Thymus (tissue), 14 donors: ENCODE data around the gene CD163L1. TPM values are rescaled to one million over a fixed set of nuclear protein-coding genes. Genes with fewer than 3 reads are reported as not detected.

Experiments used
- DNase-seq, 9 donors: peaks; one replicate each; pipeline ENCODE4 v3.0.0-alpha.2; 2013; ENCODE audit warnings: low spot score in 9 of 9, low read depth in 6 of 9, missing footprints in 1 of 9
- H3K27ac ChIP-seq, 2 donors: one replicate each; pipeline ENCODE4 v1.5.1; 2013; ENCODE audit warnings: control low read depth in 1 of 2, low read depth in 1 of 2, low read length in 1 of 2, mild to moderate bottlenecking in 1 of 2, moderate library complexity in 1 of 2
- H3K27me3 ChIP-seq, 2 donors: one replicate each; pipeline ENCODE4 v1.5.1; 2013; ENCODE audit warnings: low read length in 1 of 2; ENCODE audit not compliant: control insufficient read depth in 2 of 2, insufficient read depth in 1 of 2
- H3K36me3 ChIP-seq, 2 donors: one replicate each; pipeline ENCODE4 v1.5.1; 2013; ENCODE audit warnings: low read length in 1 of 2, mild to moderate bottlenecking in 1 of 2, moderate library complexity in 1 of 2; ENCODE audit not compliant: control insufficient read depth in 2 of 2, insufficient read depth in 2 of 2
- H3K4me1 ChIP-seq, 2 donors: one replicate each; pipeline ENCODE4 v1.5.1; 2013; ENCODE audit warnings: low read length in 2 of 2; ENCODE audit not compliant: control insufficient read depth in 2 of 2, insufficient read depth in 2 of 2
- H3K4me3 ChIP-seq, 2 donors: one replicate each; pipeline ENCODE4 v1.5.1; 2013; ENCODE audit warnings: low read length in 2 of 2, control low read depth in 1 of 2, mild to moderate bottlenecking in 1 of 2
- H3K9me3 ChIP-seq, 2 donors: one replicate each; pipeline ENCODE4 v1.5.1; 2013; ENCODE audit warnings: low read length in 1 of 2, mild to moderate bottlenecking in 1 of 2; ENCODE audit not compliant: control insufficient read depth in 2 of 2, insufficient read depth in 1 of 2
- WGBS: extraction: QIAGEN DNeasy Blood & Tissue Kit; methylation state at CpG from one replicate; pipeline ENCODE4 v1.1.7; 2013; 5-methylcytosine and 5-hydroxymethylcytosine counted together
- long read RNA-seq, 10 donors: transcript quantifications; one replicate each; lab custom pipeline, GENCODE V29; 2026
- polyA plus RNA-seq: library from polyadenylated mRNA; stranded (reverse); fragments of 200-250 nt; gene quantifications from one replicate; pipeline ENCODE4 v1.2.3, GENCODE V29; 2013
- total RNA-seq: library from RNA; stranded (reverse); fragments of 120-200 nt; gene quantifications from one replicate; pipeline ENCODE4 v1.2.4, GENCODE V29; 2013
- donor health status: healthy.

Gene CD163L1
- total RNA-seq: 10.3 TPM
- polyA plus RNA-seq: 12.6 TPM
- long read RNA-seq, donor 1: 0 reads
- long read RNA-seq, donor 2: 0 reads
- long read RNA-seq, donor 3: 0 reads
- long read RNA-seq, donor 4, partial matches to known transcripts: 0 of 1 reads
- long read RNA-seq, donor 4, other reads (novel, unspliced or antisense): 0 of 1 reads
- long read RNA-seq, donor 5: 0 reads
- long read RNA-seq, donor 6, full-length matches to known transcripts: 2 of 2 reads
- long read RNA-seq, donor 6, partial matches to known transcripts: 0 of 2 reads
- long read RNA-seq, donor 6, other reads (novel, unspliced or antisense): 0 of 2 reads
- long read RNA-seq, donor 7, partial matches to known transcripts: 0 of 1 reads
- long read RNA-seq, donor 7, other reads (novel, unspliced or antisense): 0 of 1 reads
- long read RNA-seq, donor 8: 0 reads
- long read RNA-seq, donor 9: 0 reads
- long read RNA-seq, donor 10: 0 reads

- Histone ChIP-seq H3K9me3 (peaks cover 0 to 2% of the 10 kb centered on the region in 2 donors), H3K27me3 (peaks cover 0 to 6% of the 10 kb centered on the region in 2 donors), H3K27ac (no peak within 1 kb of the TSS), H3K4me1 (peaks cover 0 to 4% of the 10 kb centered on the region in 2 donors), H3K36me3 (no peaks in the 10 kb centered on the region), H3K4me3 (no peak within 1 kb of the TSS)
- DNase-seq: no peak
- 46% methylated on average over 2 of the region's 2 CpGs for WGBS
These were observed at the start of gene CD163L1 for GRCh38 chr12:7444076-7444475. CD163L1 (minus strand) TSS chr12:7444153; CDS start chr12:7444127, 26 bp downstream.

GRCh38 chr12:7493006-7493405 is 49.1 kb upstream of the CD163L1 start:
- no peak for DNase-seq
- no peak overlapping the region for H3K4me3 ChIP-seq
- WGBS: 99% methylated on average over 3 of the region's 3 CpGs

GRCh38 chr12:7486512-7486911 is 42.6 kb upstream of the CD163L1 start:
- no peak for DNase-seq
- H3K36me3 ChIP-seq: no peaks in the 10 kb centered on the region
- H3K4me1 ChIP-seq: no peaks in the 10 kb centered on the region
- H3K27me3 ChIP-seq: no peaks in the 10 kb centered on the region
- H3K9me3 ChIP-seq: no peaks in the 10 kb centered on the region
- no peak overlapping the region for H3K4me3 ChIP-seq
- WGBS: 94% methylated on average over 6 of the region's 6 CpGs
- no peak overlapping the region for H3K27ac ChIP-seq

More at GRCh38 chr12:7493006-7493405, 49.1 kb upstream of the CD163L1 start:
- H3K27me3 ChIP-seq: no peaks in the 10 kb centered on the region
- H3K9me3 ChIP-seq: no peaks in the 10 kb centered on the region
- no peaks in the 10 kb centered on the region for H3K4me1 ChIP-seq
- no peaks in the 10 kb centered on the region for H3K36me3 ChIP-seq
- H3K27ac ChIP-seq: no peak overlapping the region

- DNase-seq: no peak
- 58% methylated on average over 4 of the region's 4 CpGs for WGBS
- H3K4me1 ChIP-seq: no peaks in the 10 kb centered on the region
- H3K36me3 ChIP-seq: no peaks in the 10 kb centered on the region
- no peaks in the 10 kb centered on the region for H3K9me3 ChIP-seq
- no peak overlapping the region for H3K4me3 ChIP-seq
- H3K27ac ChIP-seq: no peak overlapping the region
- no peaks in the 10 kb centered on the region for H3K27me3 ChIP-seq
These were observed 41.1 kb upstream of the CD163L1 start for GRCh38 chr12:7485095-7485494.

- no peak for DNase-seq
- Histone ChIP-seq H3K4me3 (no peak overlapping the region), H3K27me3 (no peaks in the 10 kb centered on the region), H3K36me3 (no peaks in the 10 kb centered on the region), H3K27ac (no peak overlapping the region), H3K9me3 (no peaks in the 10 kb centered on the region), H3K4me1 (no peaks in the 10 kb centered on the region)
- WGBS: 63% methylated on average over 5 of the region's 5 CpGs
These were observed 39.4 kb upstream of the CD163L1 start for GRCh38 chr12:7483343-7483742.

GRCh38 chr12:7479771-7480170 is 35.8 kb upstream of the CD163L1 start:
- H3K4me1 ChIP-seq: no peaks in the 10 kb centered on the region
- no peak overlapping the region for H3K4me3 ChIP-seq
- H3K9me3 ChIP-seq: no peaks in the 10 kb centered on the region
- H3K27me3 ChIP-seq: no peaks in the 10 kb centered on the region
- no peaks in the 10 kb centered on the region for H3K36me3 ChIP-seq
- 94% methylated on average over 1 of the region's 1 CpG for WGBS
- DNase-seq: no peak
- no peak overlapping the region for H3K27ac ChIP-seq

- DNase-seq: no peak
- H3K4me3 ChIP-seq: no peak overlapping the region
- H3K27ac ChIP-seq: no peak overlapping the region
- no peaks in the 10 kb centered on the region for H3K9me3 ChIP-seq
- H3K4me1 ChIP-seq: no peaks in the 10 kb centered on the region
- 93% methylated on average over 6 of the region's 6 CpGs for WGBS
- H3K27me3 ChIP-seq: no peaks in the 10 kb centered on the region
- H3K36me3 ChIP-seq: no peaks in the 10 kb centered on the region
These were observed 28.1 kb upstream of the CD163L1 start for GRCh38 chr12:7472060-7472459.

- Histone ChIP-seq H3K27ac (no peak overlapping the region), H3K27me3 (no peaks in the 10 kb centered on the region), H3K9me3 (no peaks in the 10 kb centered on the region), H3K4me3 (no peak overlapping the region), H3K36me3 (no peaks in the 10 kb centered on the region), H3K4me1 (no peaks in the 10 kb centered on the region)
- 81% methylated on average over 7 of the region's 7 CpGs for WGBS
- DNase-seq: peak in 8 of 9 donors; percentile 15 to 73 (median 40)
These were observed 16.7 kb upstream of the CD163L1 start for GRCh38 chr12:7460375-7461259.

- Histone ChIP-seq H3K4me1 (no peaks in the 10 kb centered on the region), H3K4me3 (no peak overlapping the region), H3K36me3 (no peaks in the 10 kb centered on the region), H3K27me3 (no peaks in the 10 kb centered on the region), H3K9me3 (no peaks in the 10 kb centered on the region), H3K27ac (no peak overlapping the region)
- DNase-seq: no peak
- 95% methylated on average over 3 of the region's 3 CpGs for WGBS
These were observed 16.0 kb upstream of the CD163L1 start for GRCh38 chr12:7459973-7460372.
